GM12874 (cell line): ENCODE measurements around the gene SMARCB1.

ENCODE experiments used
- TF ChIP-seq, protein P1 (sequence below): IDR thresholded peaks from 2 replicates; pipeline ENCODE4 v1.5.1; 2011; ENCODE audit warnings: low read depth, mild to moderate bottlenecking, control low read depth, low read length, moderate library complexity; ENCODE audit not compliant: insufficient read depth

Gene SMARCB1

DNA sequence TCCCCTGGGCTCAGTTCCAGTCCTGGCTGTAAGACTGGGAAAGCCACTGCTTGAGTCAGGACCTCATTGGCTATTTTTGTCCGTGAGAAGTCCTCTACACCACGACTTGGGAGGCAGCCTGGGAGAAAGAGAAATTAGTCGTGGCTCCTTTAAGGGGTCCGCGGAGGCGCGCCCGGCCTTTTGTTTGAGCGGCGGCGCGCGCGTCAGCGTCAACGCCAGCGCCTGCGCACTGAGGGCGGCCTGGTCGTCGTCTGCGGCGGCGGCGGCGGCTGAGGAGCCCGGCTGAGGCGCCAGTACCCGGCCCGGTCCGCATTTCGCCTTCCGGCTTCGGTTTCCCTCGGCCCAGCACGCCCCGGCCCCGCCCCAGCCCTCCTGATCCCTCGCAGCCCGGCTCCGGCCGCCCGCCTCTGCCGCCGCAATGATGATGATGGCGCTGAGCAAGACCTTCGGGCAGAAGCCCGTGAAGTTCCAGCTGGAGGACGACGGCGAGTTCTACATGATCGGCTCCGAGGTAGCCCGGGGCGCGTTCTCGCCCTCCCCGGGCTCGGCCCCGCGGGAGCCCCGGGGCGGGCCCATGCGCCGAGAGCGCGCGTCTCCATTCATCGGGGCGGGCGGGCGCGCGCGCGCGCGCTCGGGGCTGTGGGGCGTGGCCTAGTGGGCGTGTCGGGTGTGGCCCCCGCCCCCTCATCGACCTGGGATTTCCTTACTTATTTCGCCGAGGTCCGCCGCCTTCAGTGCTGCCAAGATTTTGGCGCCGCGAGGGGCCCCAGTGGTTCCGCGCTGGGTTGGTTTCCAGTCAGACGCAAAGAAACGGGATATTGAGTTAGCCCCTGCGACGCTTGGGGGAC lies at the start of gene SMARCB1:
Gene SMARCB1, plus strand, starts transcription at position 215 of the 848 bp plus-strand sequence. Its CDS starts 204 bp downstream, at position 419.
- TF ChIP-seq, protein P1, sequence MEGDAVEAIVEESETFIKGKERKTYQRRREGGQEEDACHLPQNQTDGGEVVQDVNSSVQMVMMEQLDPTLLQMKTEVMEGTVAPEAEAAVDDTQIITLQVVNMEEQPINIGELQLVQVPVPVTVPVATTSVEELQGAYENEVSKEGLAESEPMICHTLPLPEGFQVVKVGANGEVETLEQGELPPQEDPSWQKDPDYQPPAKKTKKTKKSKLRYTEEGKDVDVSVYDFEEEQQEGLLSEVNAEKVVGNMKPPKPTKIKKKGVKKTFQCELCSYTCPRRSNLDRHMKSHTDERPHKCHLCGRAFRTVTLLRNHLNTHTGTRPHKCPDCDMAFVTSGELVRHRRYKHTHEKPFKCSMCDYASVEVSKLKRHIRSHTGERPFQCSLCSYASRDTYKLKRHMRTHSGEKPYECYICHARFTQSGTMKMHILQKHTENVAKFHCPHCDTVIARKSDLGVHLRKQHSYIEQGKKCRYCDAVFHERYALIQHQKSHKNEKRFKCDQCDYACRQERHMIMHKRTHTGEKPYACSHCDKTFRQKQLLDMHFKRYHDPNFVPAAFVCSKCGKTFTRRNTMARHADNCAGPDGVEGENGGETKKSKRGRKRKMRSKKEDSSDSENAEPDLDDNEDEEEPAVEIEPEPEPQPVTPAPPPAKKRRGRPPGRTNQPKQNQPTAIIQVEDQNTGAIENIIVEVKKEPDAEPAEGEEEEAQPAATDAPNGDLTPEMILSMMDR, result no peak

DNA sequence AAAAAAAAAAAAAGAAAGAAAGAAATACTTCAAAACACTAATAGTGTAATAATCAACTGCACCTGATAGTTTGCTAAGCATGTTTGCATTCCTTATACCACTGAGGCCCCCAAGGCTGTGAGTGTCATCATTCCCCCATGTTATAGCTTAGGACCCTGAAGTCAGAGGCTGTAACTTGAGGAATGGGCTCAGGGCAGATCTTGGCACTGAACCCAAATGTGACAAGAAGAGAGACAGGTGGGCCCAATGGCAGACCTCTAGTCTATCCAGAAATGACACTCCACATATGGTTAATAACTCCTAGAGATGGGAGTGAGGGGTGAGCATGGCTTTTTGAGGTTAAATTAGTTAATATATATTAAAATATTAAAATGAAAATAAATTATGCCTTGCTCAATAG lies 49.1 kb upstream of the SMARCB1 start:
- TF ChIP-seq, protein P1, result no peak

DNA sequence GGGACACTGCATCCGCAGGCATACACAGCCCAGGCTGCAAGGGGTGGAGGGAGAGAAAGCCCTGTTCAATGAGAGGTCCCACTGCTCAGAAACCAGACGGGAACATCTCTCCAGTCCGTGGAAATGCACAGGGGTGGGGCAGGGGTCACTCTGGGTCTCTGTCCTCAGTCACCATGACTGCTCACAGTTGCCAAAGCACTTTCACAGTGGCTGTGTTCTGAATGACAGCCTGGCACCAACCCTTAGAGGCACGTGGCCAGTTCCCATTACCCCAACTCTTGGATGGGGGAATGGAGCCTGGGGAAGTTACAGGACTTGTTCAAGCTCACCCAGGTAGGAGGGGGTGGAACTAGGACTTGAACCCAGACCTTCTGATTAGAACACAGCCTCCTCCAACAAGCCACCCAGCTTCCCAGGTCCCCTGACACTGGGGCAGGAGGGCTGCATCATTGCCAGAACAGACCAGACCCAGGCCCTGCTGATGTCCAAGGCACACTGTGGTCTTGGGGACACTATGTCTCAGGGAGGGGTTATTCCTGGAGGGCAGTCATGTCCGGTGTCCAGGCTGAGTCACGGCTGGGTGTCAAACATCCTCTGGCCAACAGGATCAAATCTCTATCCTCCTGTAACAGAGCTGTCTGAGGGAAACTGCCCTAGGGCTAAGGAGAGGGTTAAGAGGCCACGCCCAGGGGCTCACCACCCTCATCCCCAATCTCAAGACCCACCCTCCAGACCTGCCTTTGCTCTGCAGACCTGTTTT lies 44.1 kb upstream of the SMARCB1 start:
- TF ChIP-seq, protein P1, result no peak

DNA sequence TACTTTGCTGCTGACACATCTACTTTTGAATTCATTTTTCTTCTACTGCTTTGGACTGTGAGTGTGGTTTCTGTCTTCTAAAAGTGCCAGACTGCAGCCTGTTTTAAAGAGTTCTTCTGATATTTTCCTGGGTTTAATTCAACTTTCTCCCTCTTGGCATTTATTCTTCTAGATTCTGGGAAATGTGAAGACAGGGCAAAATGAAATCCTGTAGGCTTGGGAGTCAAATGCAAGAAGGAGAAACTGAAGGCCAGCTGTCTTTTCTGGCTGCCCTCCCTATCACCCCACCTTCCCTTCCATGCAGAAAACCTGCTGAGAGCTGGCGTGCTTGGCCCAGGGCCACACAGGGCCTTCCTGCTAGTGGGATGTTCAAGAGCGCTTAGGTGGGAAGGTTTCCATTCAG lies 43.5 kb upstream of the SMARCB1 start:
- TF ChIP-seq, protein P1, result no peak

DNA sequence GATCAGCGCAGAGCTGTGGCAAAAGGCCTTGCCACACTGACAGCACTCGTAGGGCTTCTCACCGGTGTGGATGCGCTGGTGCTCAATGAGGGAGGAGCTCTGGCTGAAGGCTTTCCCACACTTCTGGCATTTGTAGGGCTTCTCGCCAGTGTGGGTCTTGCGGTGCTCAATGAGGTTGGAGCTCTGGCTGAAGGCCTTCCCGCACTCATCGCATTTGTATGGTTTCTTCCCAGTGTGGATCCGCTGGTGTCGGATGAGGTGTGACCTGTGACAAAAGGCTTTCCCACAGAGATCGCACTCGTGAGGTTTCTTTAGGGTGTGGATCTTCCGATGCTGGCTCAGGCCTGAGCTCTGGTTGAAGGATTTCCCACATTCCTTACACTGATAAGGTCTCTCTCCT lies 42.8 kb upstream of the SMARCB1 start:
- TF ChIP-seq, protein P1, result no peak

DNA sequence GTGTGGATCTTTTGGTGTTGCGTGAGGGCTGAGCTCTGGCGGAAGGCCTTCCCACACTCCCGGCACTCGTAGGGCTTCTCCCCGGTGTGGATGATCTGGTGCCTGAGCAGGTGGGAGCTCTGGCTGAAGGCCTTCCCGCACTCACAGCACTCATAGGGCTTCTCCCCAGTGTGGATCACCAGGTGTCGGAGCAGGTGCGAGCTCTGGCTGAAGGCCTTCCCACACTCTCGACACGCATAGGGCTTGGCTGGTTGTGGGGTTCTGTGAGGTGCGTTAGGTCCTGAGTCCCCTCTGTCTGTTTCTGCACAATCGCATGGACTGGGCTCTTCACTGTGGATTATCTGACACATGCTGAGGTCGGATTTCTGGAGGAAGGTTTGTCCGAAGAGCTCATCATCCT lies 42.3 kb upstream of the SMARCB1 start:
- TF ChIP-seq, protein P1, result no peak

DNA sequence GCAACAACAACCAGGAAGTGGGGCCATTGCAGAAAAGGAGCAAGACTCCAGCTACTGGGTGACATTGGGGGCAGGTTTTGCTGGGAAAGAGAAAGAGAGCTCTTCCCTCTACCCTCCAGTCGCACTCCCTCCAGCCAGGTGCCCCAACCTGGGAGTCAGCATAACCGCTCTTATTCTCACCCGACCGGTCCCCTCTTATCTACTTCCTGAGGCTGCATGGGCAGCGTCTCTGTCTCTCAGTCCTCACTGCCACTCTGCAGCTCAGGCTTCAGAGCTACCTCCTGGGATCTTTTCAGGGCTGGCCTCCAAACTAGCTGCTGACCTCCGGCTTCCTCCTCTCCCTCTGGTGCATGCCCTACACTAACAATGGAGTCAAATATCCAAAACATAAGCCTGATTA lies 41.0 kb upstream of the SMARCB1 start:
- TF ChIP-seq, protein P1, result no peak
